Right ventricle myocardium inferior (tissue), 1 donor: ENCODE measurements around the gene DOCK9. TPM values are rescaled to one million over a fixed set of nuclear protein-coding genes. Genes with fewer than 3 reads are reported as not detected.
"Not testable (repeated sequence)": the region's sequence is repeated elsewhere in the genome, so short reads cannot be mapped to it uniquely, and the experiment has no call there.

Experiments
- ATAC-seq: fragments of 200-7000 bp; cut with Tn5 transposase; one replicate; pipeline ENCODE4 v1.9.1; 2020; ENCODE audit warnings: mild to moderate bottlenecking, moderate library complexity
- DNase-seq: peaks from one replicate; pipeline ENCODE4 v3.0.0; 2021; ENCODE audit errors: missing footprints
- intact Hi-C: fragments of 100-400 bp; cut with DNase I; formaldehyde crosslinking; loops from one replicate; pipeline ENCODE4 v1.11.0; 2022
- total RNA-seq: library from RNA; stranded (reverse); fragmentation: NEBNext Ultra II Directional; extraction: Animal tissue kit (Norgen Biotek cat#: 25700); gene quantifications from one replicate; pipeline ENCODE4 v1.2.1, GENCODE V29; 2021
- donor health status: DM: no; HTN: yes; CAD: no; lungs with severe emphysema.

The DOCK9 gene
- total RNA-seq, 1 donor from 2014 or later: 34.9 TPM

GRCh38 chr13:98825659-98826058 lies 152.2 kb downstream of the DOCK9 start:
- intact Hi-C loops: no loop called here
- DNase-seq (no peak), ATAC-seq (no peak)

- ATAC-seq: no peak
Observed at GRCh38 chr13:98824376-98825160, 153.3 kb downstream of the DOCK9 start.

GRCh38 chr13:98823442-98823841 lies 154.4 kb downstream of the DOCK9 start:
- DNase-seq: no peak
- ATAC-seq: no peak
- intact Hi-C loops: no loop called here

More at GRCh38 chr13:98824376-98825160, 153.3 kb downstream of the DOCK9 start:
- no peak for DNase-seq
- intact Hi-C loops: no loop called here

- ATAC-seq (peak; percentile 58), DNase-seq (no peak)
- intact Hi-C loops: no loop called here
Observed at GRCh38 chr13:98822225-98822606, 155.6 kb downstream of the DOCK9 start.

GRCh38 chr13:98821372-98822224 lies 156.3 kb downstream of the DOCK9 start:
- ATAC-seq (peak; percentile 59), DNase-seq (no peak)
- intact Hi-C loops: no loop called here

GRCh38 chr13:98820744-98821371 lies 157.0 kb downstream of the DOCK9 start:
- ATAC-seq (peak; percentile 20), DNase-seq (no peak)
- intact Hi-C loops: no loop called here

GRCh38 chr13:98820300-98820699 lies 157.6 kb downstream of the DOCK9 start:
- ATAC-seq (no peak), DNase-seq (no peak)
- intact Hi-C loops: no loop called here

- peak; percentile 55 for ATAC-seq
- DNase-seq: no peak
- intact Hi-C loops: no loop called here
Observed at GRCh38 chr13:98819382-98820010, 158.4 kb downstream of the DOCK9 start.

- DNase-seq: no peak
- intact Hi-C loops: no loop called here
- no peak for ATAC-seq
Observed at GRCh38 chr13:98816406-98816805, 161.5 kb downstream of the DOCK9 start.

GRCh38 chr13:98813993-98814392 lies 163.9 kb downstream of the DOCK9 start:
- DNase-seq: no peak
- intact Hi-C loops: no loop called here
- ATAC-seq: no peak

- intact Hi-C loops, ATAC-seq: not testable (repeated sequence)
Observed at GRCh38 chr13:98812186-98812790, 165.6 kb downstream of the DOCK9 start.

GRCh38 chr13:98810746-98811145 lies 167.1 kb downstream of the DOCK9 start:
- ATAC-seq: peak; percentile 13
- intact Hi-C loops: no loop called here
- no peak for DNase-seq

More at GRCh38 chr13:98812186-98812790, 165.6 kb downstream of the DOCK9 start:
- DNase-seq: not testable (repeated sequence)

- DNase-seq (no peak), ATAC-seq (no peak)
- intact Hi-C loops: no loop called here
Observed at GRCh38 chr13:98809345-98809777, 168.5 kb downstream of the DOCK9 start.

- no peak for ATAC-seq
- DNase-seq: no peak
- intact Hi-C loops: no loop called here
Observed at GRCh38 chr13:98807774-98808173, 170.1 kb downstream of the DOCK9 start.

- DNase-seq (no peak), ATAC-seq (no peak)
- intact Hi-C loops: no loop called here
Observed at GRCh38 chr13:98804336-98804855, 173.5 kb downstream of the DOCK9 start.

- intact Hi-C loops: no loop called here
- ATAC-seq: no peak
- DNase-seq: no peak
Observed at GRCh38 chr13:98803921-98804320, 173.9 kb downstream of the DOCK9 start.

- ATAC-seq (no peak), DNase-seq (no peak)
- intact Hi-C loops: no loop called here
Observed at GRCh38 chr13:98803111-98803561, 174.7 kb downstream of the DOCK9 start.

GRCh38 chr13:98802559-98802958 lies 175.3 kb downstream of the DOCK9 start:
- no peak for DNase-seq
- intact Hi-C loops: no loop called here
- ATAC-seq: no peak
